ENCODE data around the gene LARP1. TPM values are rescaled to one million over a fixed set of nuclear protein-coding genes. Genes with fewer than 3 reads are reported as not detected.

LARP1 gene
- total and polyA plus RNA-seq, 9 of the 15 experiments (the other 6 are each of a cell fraction or from before 2014, with no cell fraction given): 22.6 to 300 (median 92.0) TPM

DNA sequence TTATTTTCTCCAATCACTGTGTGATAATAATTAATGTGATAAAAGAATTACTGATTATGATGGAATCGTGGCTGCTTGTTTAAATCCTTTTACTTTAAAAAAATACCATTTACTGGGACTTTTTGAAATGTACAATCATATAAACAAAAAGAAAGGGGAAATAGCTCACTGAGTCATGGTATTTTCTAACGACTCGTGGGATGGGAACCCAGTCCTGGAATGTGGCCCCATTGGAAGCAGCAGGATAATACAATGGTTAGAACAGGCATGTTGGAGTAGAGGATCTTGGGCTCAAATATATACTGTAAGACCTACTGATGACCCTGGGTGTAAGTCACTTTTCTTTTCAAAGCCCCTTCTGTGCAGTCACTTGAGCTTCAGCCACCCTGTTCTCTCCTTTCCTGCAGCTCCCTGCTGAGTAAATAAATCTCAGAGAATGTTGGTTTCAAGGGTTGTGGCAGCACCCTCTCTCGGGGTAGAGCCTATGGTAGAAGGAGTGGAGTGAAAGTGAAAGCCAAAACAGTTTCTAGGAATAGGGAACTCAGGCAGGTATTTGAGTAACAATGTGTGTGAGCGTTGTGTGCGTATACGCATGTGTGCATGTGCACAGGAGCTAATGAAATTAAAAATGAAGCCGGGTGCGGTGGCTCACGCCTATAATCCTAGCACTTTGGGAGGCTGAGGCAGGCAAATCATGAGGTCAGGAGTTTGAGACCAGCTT lies 40.8 kb upstream of the LARP1 start:
- Histone ChIP-seq H3K9me1 (ENCODE audit: control insufficient read depth, insufficient read depth, low read length) (no peaks in the 10 kb centered on the region), H3K4me1 (replicated peaks in 1 of 2; ENCODE audit: control insufficient read depth in 2 of 2, insufficient read depth in 2 of 2, low read length in 2 of 2) (peaks cover 0 to 4% of the 10 kb centered on the region in 2 experiments; a peak in 2 of 5 replicates), H3K4me3 (no peak overlapping the region), H3K27ac (ENCODE audit: extremely low read depth, low read depth, low read length) (no peak overlapping the region), H2AFZ (ENCODE audit: low read depth, low read length) (no peak overlapping the region), H3K9me3 (replicated peaks; ENCODE audit: control insufficient read depth, insufficient read depth, low read depth, low read length) (no peaks in the 10 kb centered on the region), H4K20me1 (replicated peaks; ENCODE audit: control insufficient read depth, insufficient read depth, low read length) (no peaks in the 10 kb centered on the region), H3K4me2 (ENCODE audit: insufficient read depth, low read length) (no peak overlapping the region), H3K79me2 (ENCODE audit: control insufficient read depth, insufficient read depth, low read length) (no peaks in the 10 kb centered on the region), H3K9ac (ENCODE audit: insufficient read depth in 1 of 2, low read depth in 2 of 2, low read length in 2 of 2) (no peak overlapping the region), H3K36me3 (ENCODE audit: control insufficient read depth, insufficient read depth, low read length) (no peaks in the 10 kb centered on the region), H3K27me3 (ENCODE audit: control insufficient read depth in 2 of 2, insufficient read depth in 2 of 2, low read length in 2 of 2) (no peaks in the 10 kb centered on the region)
- TF ChIP-seq BHLHE40 (IDR thresholded peaks at IDR 0.05; ENCODE audit: low read length) (peak; percentile 36; the same call in 1 of the 2 replicates), SAP30 (IDR thresholded peaks at IDR 0.05; ENCODE audit: borderline replicate concordance, insufficient read depth, low read depth, low read length, poor library complexity, severe bottlenecking) (no peak), FOXA3 (CRISPR knock-in tag; conservative IDR thresholded peaks at IDR 0.05 in 1 of 2, IDR thresholded peaks at IDR 0.05 in 1 of 2) (peak in 1 of 2 experiments; percentile 27; a peak in 1 of 4 replicates)
- intact Hi-C loops (cut with micrococcal nuclease): no loop called here
- no peak for DNase-seq (ENCODE audit: extremely low read depth in 1 of 4, low spot score in 3 of 4)
- peak; percentile 29 for FAIRE-seq
- 59% methylated on average over 10 of the region's 10 CpGs for WGBS (ENCODE audit: insufficient coverage, low coverage, missing lambda C conversion rate)
- in situ Hi-C loops (cut with MboI): no loop called here
- POLR2A ChIA-PET: interaction anchor here (0.6 to 3.6 kb wide), 4 partner anchors 10 to 65 kb away, joined by 3 to 17 read pairs (median 3); no protein-coding TSS in a partner anchor
- BruUV-seq (replicated peaks): no TSS peak
- CTCF ChIA-PET (ENCODE audit: low intra/inter-chr PET ratio): no interaction called here
- no peak for ATAC-seq
